HL-60 (cell line): ENCODE measurements around the gene PCDHAC2.

Experiments used
- GABPA ChIP-seq: IDR thresholded peaks from 2 replicates; pipeline ENCODE4 v1.6.1; 2012; ENCODE audit warnings: low read depth
- POLR2AphosphoS5 ChIP-seq: IDR thresholded peaks from 2 replicates; pipeline ENCODE4 v1.6.1; 2012; ENCODE audit warnings: low read depth
- SPI1 ChIP-seq: IDR thresholded peaks from 2 replicates; pipeline ENCODE4 v1.6.1; 2012; ENCODE audit warnings: low read depth, mild to moderate bottlenecking, borderline replicate concordance
- TF ChIP-seq, protein P1 (sequence below): IDR thresholded peaks from one replicate; pipeline ENCODE4 v1.5.1; 2011; ENCODE audit warnings: low read length, control low read depth, inconsistent platforms; ENCODE audit not compliant: insufficient read depth
- TF ChIP-seq, protein P2 (sequence below): IDR thresholded peaks from 2 replicates; pipeline ENCODE4 v1.6.1; 2012; ENCODE audit warnings: low read depth; ENCODE audit not compliant: insufficient replicate concordance

DNA sequence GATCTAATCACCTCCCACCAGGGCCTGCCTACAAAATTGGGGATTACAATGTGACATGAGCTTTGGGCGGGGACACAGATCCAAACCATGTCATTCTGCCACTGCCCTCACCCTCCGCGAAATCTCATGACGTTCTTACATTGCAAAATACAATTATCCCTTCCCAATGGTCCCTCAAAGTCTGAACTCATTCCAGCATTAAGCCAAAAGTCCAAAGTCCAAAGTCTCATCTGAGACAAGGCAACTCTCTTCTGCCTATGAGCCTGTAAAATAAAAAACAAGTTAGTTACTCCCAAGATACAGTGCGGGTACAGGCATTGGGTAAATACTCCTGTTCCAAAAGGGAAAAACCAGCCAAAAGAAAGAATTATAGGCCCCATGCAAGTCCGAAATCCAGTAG, 14.6 kb upstream of the PCDHAC2 start:
- TF ChIP-seq, protein P1, sequence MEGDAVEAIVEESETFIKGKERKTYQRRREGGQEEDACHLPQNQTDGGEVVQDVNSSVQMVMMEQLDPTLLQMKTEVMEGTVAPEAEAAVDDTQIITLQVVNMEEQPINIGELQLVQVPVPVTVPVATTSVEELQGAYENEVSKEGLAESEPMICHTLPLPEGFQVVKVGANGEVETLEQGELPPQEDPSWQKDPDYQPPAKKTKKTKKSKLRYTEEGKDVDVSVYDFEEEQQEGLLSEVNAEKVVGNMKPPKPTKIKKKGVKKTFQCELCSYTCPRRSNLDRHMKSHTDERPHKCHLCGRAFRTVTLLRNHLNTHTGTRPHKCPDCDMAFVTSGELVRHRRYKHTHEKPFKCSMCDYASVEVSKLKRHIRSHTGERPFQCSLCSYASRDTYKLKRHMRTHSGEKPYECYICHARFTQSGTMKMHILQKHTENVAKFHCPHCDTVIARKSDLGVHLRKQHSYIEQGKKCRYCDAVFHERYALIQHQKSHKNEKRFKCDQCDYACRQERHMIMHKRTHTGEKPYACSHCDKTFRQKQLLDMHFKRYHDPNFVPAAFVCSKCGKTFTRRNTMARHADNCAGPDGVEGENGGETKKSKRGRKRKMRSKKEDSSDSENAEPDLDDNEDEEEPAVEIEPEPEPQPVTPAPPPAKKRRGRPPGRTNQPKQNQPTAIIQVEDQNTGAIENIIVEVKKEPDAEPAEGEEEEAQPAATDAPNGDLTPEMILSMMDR, result no peak
- TF ChIP-seq POLR2AphosphoS5, result no peak
- no peak for TF ChIP-seq SPI1
- TF ChIP-seq GABPA, result no peak
- TF ChIP-seq, protein P2, sequence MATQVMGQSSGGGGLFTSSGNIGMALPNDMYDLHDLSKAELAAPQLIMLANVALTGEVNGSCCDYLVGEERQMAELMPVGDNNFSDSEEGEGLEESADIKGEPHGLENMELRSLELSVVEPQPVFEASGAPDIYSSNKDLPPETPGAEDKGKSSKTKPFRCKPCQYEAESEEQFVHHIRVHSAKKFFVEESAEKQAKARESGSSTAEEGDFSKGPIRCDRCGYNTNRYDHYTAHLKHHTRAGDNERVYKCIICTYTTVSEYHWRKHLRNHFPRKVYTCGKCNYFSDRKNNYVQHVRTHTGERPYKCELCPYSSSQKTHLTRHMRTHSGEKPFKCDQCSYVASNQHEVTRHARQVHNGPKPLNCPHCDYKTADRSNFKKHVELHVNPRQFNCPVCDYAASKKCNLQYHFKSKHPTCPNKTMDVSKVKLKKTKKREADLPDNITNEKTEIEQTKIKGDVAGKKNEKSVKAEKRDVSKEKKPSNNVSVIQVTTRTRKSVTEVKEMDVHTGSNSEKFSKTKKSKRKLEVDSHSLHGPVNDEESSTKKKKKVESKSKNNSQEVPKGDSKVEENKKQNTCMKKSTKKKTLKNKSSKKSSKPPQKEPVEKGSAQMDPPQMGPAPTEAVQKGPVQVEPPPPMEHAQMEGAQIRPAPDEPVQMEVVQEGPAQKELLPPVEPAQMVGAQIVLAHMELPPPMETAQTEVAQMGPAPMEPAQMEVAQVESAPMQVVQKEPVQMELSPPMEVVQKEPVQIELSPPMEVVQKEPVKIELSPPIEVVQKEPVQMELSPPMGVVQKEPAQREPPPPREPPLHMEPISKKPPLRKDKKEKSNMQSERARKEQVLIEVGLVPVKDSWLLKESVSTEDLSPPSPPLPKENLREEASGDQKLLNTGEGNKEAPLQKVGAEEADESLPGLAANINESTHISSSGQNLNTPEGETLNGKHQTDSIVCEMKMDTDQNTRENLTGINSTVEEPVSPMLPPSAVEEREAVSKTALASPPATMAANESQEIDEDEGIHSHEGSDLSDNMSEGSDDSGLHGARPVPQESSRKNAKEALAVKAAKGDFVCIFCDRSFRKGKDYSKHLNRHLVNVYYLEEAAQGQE, result no peak
